ENCODE results near the gene MAPK11.

MAPK11 gene

DNA sequence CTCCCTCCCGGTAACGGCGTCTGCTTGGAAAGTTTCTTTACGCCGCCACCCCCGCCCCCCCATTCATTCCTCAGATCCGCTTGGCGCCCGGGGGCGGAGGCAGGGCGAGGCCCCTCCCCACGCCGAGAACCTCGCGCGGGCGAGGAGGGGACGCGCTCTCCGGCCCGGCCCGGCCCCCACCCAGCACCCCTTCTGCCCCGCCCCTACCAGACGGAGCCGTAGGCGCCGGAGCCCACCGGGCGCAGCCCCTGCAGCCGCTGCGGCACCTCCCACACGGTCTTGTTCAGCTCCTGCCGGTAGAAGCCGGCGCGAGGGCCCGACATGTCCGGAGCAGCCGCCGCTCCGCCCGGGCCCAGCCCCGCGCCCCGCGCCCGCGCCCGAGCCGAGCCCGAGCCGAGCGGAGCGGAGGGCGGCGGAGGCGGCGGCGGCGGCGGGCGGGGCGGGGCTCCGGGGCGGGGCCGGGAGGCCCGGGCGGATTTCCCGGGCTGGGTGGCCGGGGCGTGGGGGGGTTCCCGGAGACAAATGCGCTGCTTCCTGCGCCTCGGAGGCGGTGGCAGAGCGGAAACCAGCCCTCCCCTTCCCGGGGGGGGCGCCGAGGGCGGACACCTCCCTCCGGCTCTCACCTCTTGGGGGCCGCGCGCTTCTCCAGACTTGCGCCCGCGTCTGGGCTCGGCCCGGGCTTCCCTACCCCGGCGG is at the start of gene MAPK11:
MAPK11 (minus strand) TSS at position 411 of the 696 bp plus-strand sequence; CDS start at position 323, 88 bp downstream.
- in situ Hi-C loops (cut with MboI; ENCODE audit: low sequenced_read_pairs), result no loop called here

DNA sequence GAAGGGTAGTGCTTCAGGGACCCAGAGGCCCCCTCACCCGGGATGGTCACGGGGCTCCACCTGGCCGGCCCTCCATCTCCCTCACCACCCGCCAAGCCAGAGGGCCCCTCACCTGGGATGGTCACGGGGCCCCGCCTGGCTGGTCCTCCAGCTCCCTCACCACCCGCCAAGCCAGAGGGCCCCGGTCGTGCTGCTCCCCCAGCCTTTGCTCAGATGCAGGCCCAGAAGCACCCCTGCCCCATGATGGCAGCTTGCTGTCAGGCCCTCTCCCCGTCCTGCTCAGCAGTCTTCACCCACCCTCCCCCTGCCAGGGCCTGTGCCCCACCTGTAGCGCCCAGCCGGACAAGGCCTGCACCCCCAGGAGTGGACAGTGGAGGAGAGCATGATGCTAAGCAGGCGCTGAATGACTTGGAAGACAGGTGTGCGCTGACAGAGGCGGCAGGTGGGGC is 49.3 kb upstream of the MAPK11 start:
- in situ Hi-C loops (cut with MboI; ENCODE audit: low sequenced_read_pairs), result no loop called here

DNA sequence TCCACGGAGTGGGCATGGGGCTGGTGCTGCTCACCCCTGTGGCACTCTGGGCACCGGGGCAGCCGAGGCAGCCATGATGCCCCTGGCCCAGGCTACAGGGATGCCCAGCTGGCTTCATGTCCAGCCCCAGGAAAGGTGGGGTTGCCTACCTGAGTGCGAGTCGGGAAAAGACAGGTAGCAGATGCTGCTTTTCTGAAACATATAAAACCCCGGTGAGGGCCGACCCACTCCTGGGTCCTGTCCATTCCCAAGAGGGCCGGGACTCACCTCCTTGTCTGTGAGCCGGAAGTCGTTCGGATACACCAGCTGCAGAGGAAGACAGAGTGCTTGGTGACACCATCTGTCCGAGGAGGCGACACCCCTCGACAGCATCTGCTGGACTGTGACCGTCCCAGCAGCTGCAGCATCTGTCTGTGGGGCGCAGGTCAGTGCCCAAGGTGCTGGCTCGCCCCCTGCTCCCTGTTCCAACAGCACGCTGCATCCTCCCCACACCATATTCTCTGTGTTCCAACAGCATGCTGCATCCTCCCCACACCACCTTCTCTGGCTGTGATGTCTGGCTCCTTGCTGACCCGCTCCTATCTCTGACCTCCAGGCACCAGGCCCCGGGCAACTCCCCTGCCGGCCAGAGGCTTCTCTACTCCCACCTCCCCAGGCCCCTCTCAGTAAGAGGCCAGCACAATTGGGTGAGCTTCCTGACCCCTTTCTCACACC is 48.7 kb upstream of the MAPK11 start:
- in situ Hi-C loops (cut with MboI; ENCODE audit: low sequenced_read_pairs), result no loop called here

DNA sequence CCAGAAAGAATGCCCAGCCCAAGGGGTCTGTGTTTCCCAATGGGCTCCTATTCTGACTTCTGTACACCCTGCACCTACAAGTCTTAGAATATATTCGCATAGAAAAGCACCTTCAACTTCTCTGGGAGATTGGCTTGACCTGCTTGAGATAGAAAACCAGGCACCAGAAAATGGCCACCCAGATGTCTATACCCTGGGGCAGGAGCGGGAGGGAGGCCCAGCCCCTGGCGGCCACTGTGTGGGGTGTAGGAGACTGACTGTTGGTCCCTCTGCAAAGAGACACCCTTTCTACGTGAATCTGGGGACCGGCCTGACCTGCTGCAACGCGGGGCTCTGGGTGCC is 48.1 kb upstream of the MAPK11 start:
- in situ Hi-C loops (cut with MboI; ENCODE audit: low sequenced_read_pairs), result no loop called here

DNA sequence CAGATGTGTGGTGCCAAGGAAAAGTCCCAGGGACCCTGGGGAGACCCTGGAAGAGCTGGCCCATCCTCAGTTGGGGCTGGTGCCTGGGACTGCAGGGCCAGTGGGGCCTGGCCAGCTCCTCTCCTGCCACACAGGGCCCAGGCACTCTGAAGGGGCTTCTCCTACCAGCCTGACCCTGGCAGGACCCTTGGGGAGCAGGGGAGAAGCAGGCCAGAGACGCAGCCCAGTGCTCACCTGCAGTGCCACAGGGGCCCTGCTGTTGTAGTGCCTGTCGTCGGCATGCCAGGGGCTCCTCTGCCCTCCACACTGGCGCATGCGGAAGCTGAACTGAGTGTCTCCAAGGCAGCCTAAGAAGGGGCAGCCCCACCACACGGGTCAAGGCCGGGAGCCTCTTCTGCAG is 47.5 kb upstream of the MAPK11 start:
- in situ Hi-C loops (cut with MboI; ENCODE audit: low sequenced_read_pairs), result no loop called here

DNA sequence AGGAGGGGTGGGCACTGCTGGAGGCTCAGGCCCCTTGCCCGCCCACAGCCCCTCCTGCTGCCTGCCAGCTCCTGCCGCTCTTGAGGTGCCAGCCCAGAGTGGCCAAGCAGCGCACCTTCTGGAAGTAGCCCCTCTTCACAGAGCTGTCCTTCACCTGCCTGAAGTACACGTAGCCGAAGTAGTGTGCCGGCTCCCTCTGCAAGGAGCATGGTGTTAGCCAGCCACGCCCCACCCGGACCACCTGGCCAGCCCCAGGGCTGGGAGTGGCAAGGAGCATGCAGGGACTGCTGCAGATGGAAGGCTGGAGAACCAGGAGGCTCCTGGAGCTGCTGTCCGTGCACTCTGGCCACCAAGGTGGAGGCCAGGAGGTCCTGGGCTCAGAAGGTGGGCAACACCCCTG is 47.0 kb upstream of the MAPK11 start:
- in situ Hi-C loops (cut with MboI; ENCODE audit: low sequenced_read_pairs), result no loop called here

DNA sequence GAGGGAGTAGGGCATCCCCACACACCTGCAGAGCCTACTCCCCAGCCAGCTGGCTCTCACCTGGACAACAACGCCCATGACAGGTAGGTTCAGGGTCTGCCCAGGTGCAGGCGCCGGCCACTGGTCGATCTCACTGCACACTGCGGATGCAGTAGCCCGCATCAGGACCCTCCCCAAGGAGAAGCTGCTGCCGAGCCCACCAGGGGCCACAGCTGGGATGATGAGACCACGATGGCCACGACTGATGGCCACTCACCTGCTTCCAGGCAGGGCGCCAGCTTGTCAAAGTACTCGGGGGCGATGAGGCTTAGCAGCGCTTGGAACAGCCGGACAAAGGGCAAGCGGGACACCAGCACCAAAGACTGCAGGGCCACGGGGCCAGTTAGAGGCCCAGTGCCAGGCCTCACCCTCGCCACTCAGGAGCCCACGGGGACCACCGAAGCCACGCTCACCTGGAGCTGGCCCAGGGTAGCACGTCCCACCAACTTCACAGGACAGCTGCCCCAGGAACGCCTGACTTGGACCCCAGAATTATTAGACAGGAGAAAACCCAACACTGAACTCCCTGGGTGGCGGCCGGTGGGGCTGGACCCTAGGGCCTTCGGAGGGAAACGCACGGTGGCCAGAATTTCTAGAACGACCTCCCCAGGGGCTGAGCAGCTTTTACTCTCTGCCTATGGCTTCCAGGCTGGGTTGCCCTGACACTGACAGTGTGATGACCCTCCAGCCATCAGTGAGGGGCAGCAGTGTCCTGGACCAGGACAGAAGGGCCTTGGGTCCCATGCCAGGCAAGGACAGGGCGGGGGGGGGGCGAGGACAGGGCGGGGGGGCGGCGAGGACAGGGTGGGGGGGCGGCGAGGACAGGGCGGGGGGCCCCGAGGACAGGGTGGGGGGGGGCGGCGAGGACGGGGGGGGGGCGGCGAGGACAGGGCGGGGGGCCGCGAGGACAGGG is 46.2 kb upstream of the MAPK11 start:
- in situ Hi-C loops (cut with MboI; ENCODE audit: low sequenced_read_pairs), result no loop called here

DNA sequence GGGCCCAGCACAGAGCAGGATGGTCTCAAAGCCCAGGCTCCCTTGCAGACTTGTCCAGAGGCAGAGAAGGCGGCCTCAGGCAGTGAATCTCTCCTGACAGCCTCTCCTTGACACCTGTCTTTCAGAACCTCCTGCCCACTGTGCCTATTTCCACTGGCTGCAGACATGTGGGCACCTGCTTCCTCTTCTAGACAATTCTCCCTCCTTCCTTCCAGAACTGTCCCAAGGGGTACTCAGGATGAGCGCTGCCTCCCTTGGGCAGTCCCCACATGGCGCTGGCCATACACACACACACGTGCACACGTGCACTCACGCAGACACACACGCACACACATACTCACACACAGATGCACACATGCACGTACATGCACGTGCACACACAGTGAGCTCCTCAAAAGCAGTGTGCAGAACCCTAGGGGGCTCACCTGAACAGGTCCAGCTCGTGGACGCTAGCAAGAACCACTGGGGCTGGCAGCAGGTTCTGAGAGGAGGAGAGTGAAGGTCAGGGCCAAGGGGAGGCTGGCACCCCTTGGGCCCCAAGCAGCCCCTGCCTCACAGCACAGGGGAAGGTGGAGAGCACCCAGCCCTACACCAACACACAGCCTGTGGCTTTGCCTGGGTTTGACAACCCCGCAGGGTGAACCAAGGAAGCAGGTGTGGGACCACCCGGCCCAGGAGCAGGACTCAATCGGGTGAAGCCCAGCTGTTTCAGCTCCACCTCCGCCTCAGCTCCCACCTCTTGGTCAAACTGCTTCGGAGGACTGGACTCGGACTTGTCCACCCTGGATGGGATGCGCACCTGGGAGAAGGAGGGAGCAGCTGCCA is 45.3 kb upstream of the MAPK11 start:
- in situ Hi-C loops (cut with MboI; ENCODE audit: low sequenced_read_pairs), result no loop called here

DNA sequence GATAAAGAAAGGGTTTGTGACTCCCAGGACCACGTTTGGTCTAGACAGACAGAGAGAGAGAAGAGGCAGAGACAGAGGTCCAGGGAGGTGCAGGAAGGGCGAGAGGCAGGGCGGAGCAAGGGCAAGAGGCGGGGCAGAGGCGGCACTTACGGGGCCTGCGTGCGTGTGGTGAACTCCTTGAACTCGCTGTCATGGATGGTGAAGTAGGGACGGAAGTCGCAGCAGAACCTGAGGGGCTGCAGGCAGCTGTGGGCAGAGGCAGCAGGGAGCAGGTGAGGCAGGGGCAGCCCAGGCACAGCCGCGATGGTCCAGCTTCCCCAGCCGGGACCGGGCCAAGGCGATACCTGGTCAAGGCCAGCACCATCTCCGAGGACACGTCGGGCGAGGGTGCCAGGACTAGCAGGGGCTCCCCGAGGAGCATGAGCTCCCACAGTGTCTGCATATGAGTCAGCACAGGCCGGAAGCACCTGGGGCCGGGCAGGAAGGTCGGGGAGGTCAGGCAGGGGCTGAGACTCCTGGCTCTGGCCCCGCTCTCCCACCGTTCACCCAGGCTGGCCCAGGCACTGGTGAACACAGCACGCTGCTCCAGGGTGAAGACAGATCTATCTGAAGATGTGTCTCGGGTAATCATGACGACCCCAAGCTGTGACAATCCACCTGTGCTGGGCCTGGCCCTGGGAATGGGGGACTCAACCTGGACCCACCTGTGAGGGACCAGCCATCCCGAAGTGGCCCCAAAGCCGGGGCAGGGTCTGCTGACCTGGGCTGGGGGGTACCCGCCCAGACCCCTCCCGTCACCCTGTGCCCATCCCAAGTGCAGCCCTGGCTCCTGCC is 44.5 kb upstream of the MAPK11 start:
- in situ Hi-C loops (cut with MboI; ENCODE audit: low sequenced_read_pairs), result no loop called here

DNA sequence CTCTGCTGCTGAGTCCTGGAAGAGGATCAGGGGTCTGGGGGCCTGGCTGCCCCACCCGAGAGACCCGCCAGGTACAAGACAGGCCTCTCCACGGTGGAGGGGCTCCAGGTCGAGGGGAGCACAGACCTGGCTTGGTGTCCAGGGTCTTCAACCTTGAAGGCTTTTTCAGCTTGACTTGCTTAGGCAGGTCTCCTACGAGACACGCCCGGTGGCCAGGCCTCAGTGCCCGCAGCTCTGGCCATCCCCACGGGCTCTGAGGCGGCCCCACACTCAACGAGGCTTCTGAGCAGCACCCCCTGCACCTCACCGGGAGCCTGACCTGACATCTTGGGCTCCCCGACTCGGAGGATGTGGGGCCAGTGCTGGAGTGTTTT is 43.9 kb upstream of the MAPK11 start:
- in situ Hi-C loops (cut with MboI; ENCODE audit: low sequenced_read_pairs), result no loop called here

DNA sequence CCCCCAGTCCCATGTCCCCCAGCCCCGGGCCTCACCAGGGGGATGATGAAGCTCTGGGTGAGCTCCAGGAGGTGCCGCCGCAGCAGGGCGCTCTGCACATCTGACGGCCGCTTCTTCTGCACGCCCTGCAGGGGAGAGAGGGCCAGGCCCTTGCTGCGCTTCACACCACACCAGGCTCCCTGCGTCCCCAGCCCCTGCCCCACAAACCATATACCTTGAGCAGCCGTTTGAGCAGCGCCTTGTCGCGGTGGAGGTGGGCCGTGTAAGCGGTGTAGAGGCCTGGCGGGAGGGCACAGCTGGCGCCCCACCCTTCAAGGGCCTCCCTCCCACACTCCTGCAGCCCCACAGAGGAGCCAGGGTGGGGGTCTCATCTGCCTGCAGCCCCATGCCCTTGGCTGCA is 43.4 kb upstream of the MAPK11 start:
- in situ Hi-C loops (cut with MboI; ENCODE audit: low sequenced_read_pairs), result no loop called here

DNA sequence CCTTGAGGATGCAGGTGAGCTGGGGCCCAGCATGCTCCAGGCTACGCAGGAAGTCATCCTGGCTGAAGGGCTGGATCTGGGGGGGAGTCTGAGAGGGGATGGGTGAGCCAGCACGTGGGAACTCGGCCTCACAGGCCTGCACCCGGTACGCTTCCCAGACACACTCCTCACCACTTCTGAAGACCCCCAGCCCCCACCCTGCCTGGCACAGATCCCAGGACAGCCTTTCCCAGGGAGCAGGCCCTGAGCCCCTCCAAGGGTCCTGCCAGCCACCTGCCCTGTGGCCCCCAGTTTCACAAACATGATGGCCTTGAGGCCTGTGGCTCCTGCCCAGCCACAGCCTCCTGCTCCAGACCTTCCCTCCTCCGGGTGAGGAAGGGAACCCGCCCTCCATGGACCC is 42.8 kb upstream of the MAPK11 start:
- in situ Hi-C loops (cut with MboI; ENCODE audit: low sequenced_read_pairs), result no loop called here

DNA sequence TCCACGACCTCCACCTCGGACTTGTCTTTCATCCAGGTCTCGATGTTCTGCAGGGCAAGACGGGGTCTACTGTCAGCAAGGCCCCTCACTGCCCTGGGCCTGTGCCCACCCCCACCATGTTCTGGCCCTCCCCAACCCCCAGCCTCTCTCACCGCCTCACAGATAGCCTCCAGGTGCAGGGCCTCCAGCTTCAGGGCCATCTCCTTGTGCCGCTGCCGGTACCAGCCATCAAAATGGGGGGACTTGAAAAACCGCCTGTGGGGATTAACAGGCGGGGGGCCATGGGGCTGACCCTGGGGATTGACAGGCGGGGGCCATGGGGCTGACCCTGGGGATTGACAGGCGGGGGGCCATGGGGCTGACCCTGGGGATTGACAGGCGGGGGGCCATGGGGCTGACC is 42.2 kb upstream of the MAPK11 start:
- in situ Hi-C loops (cut with MboI; ENCODE audit: low sequenced_read_pairs), result no loop called here

DNA sequence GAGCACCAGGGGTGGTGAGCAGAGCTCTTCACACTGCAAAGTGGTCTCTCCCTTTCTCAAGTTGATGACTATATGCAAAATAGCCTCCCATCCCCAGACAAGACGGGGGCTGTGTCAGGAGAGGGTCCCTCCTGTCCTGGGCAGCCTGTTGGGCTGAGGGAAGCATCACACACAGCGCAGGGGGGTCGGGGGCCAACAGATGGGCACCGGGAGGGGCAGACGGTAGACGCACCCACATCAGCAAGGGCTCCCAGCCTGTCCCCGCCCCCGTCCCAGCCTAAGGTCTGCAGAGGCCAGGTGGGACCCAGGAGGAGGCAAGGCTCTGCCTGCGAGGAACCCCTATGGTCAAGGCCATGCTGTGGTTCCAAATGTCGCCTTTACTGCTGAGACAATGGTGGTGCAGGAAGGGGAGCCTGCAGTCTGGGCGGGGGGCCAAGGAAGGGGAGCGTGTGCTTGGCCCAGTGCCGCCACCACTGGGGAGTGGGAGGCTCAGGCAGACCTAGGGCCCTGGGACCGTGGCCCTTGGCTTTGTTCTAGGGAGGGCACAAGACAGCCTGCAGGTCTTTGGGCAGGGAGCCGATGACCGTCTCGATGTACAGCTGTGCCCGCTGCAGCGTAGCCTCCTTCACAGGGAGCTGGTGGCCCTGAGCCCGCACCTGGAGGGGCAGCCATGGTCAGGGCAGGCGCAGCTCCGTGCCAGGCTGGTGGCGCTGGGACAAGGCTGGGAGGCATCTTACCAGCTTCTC is 41.6 kb upstream of the MAPK11 start:
- in situ Hi-C loops (cut with MboI; ENCODE audit: low sequenced_read_pairs), result no loop called here

DNA sequence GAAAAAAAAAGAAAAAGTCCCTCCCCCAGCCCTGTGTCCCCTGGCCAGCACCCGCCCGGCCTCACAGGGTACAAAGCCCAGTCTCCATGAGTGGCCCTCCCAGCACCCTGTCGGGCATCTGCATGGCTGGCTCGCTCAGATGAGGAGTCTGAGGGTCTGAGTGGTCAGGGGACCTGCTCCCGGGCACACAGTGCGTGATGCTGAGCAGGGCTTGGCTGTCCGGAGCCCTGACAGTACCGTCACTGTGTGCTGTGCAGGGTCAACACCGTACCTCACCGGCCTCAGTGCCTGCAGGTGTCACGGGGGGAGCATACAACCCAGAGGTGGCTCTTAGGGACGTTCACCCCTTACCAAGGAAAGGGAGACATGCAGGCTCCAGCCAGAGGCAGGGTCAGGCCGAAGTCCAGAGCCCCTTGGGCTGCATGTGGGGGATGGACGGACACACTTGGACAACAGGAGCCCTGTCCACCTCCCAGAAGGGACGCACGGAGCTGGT is 40.8 kb upstream of the MAPK11 start:
- in situ Hi-C loops (cut with MboI; ENCODE audit: low sequenced_read_pairs), result no loop called here

DNA sequence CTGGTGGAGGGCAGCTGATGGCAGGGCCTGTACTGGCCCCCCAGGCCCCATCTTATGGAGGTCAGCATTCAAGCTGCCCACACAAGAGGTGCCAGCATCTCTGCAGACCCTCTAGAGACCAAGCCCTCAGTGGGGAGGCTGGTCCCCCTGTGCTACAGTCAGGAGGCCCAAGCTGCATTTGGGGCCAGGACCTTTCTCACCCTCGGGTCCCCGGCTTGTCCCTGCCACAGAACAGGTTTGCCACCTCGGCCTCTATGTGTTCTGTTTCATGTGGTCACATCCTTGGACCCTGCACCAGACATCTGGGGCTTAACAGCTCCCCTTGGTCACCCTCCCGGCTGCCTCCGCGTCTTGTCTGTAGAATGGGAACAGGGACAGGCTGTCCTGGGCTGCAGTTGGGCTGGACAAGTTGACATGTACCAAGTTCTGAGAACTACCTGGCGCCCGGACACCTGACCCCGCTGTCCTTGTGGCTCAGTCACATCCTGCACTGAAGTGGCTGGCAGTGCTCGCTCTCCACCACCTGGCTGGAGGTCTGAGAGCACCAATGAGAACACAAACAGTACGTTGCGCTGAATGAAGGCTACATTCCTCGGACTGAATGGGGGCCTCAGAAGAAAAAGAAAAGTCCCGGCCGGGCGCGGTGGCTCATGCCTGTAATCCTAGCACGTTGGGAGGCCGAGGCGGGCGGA is 40.0 kb upstream of the MAPK11 start:
- in situ Hi-C loops (cut with MboI; ENCODE audit: low sequenced_read_pairs), result no loop called here

DNA sequence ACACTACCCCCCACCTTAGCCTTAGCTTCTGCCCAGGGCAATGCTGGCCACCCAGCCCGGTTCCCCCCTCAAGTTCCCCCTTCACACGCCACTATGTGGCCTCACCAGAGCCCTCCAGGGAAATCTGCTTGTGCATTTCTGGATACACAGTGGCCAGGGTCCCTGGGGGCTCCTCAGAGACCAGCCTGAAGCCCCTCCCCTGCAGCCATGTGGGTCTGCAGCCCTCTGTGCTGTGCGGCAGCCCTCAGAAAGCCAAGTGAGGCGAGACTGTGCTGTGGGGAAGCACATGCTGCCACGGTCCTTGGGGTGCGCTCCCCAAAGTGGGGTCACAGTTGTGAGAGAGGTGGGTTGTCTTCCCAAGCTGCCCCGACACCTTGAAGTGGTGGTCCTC is 39.4 kb upstream of the MAPK11 start:
- in situ Hi-C loops (cut with MboI; ENCODE audit: low sequenced_read_pairs), result no loop called here

DNA sequence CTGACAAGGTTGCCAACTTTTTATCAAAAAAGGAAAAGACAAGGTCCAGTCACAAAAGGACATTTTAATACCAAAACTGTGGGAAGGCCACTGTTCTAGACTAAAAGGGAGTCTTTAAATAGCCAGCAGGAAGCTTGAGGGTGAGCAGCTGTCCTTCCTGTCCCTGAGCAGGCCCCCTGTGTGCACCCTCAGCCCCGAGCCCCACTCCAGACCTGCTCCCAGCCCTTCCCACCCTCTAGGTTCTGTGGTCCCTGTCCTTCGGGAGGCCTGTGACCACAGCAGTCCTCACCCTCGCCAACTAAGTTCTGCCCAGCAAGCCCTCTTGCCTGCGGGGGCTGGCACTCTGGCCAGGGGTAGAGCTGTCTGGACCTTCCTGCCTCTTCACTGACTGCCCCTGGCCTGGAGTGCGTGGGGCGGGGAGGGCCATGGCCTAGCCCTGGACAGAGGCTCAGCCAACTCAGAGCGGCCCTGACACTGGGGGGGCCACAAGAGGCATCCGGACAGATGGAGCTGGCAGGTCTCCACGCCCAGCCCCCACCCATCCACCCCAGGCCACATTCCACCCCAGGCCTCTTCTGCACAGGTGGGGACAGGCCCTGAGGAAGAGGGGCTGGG is 38.9 kb upstream of the MAPK11 start:
- in situ Hi-C loops (cut with MboI; ENCODE audit: low sequenced_read_pairs), result no loop called here
